Right atrium auricular region (tissue), 2 donors: ENCODE data around the gene NT5DC1. TPM values are rescaled to one million over a fixed set of nuclear protein-coding genes. Genes with fewer than 3 reads are reported as not detected.

Experiments
- DNase-seq: peaks from one replicate; pipeline ENCODE4 v3.0.0-alpha.2; 2019; ENCODE audit warnings: low spot score
- H3K27ac ChIP-seq, 2 donors: fragments of 200-600 bp; sonication (generic); 1 replicate in 1 of 2; 2 replicates in 1 of 2; pipeline ENCODE4 v1.5.1; 2016 to 2019
- H3K27me3 ChIP-seq, 2 donors: fragments of 200-600 bp; sonication (generic); one replicate each; pipeline versions ENCODE4 v1.5.1 to v1.6.0; 2017 to 2019
- H3K36me3 ChIP-seq: fragments of 200-600 bp; sonication (generic); one replicate; pipeline ENCODE4 v1.5.1; 2016
- H3K4me1 ChIP-seq, 2 donors: fragments of 200-600 bp; sonication (generic); one replicate each; pipeline versions ENCODE4 v1.5.1 to v1.6.0; 2017 to 2019
- H3K4me3 ChIP-seq, 2 donors: fragments of 200-600 bp; sonication (generic); 1 replicate in 1 of 2; 2 replicates in 1 of 2; pipeline ENCODE4 v1.5.1; 2017 to 2019; ENCODE audit warnings: mild to moderate bottlenecking in 1 of 2, moderate library complexity in 1 of 2
- H3K9me3 ChIP-seq, 2 donors: fragments of 200-600 bp; sonication (generic); one replicate each; pipeline ENCODE4 v1.5.1; 2019
- CTCF ChIP-seq, 2 donors: fragments of 200-600 bp; sonication (generic); IDR thresholded peaks; one replicate each; pipeline ENCODE4 v1.5.1; 2019; ENCODE audit warnings: antibody characterized with exemption in 2 of 2
- total RNA-seq, 2 donors: library from RNA; depleted of rRNA; stranded (reverse); fragments of >200 nt; gene quantifications; one replicate each; pipeline ENCODE4 v1.1.0, GENCODE V29; 2016

NT5DC1 gene
- total RNA-seq, 2 donors from 2014 or later, result 11.2 to 22.6 TPM

GRCh38 chr6:116291701-116292396, 191.2 kb downstream of the NT5DC1 start:
- Histone ChIP-seq H3K27me3 (no peaks in the 10 kb centered on the region), H3K4me1 (no peaks in the 10 kb centered on the region), H3K9me3 (no peaks in the 10 kb centered on the region), H3K4me3 (no peak overlapping the region), H3K36me3 (no peaks in the 10 kb centered on the region), H3K27ac (no peak overlapping the region)
- TF ChIP-seq CTCF (IDR thresholded peaks at IDR 0.05), result no peak
- no peak for DNase-seq

GRCh38 chr6:116292553-116292952, 191.9 kb downstream of the NT5DC1 start:
- Histone ChIP-seq H3K27me3 (no peaks in the 10 kb centered on the region), H3K9me3 (no peaks in the 10 kb centered on the region), H3K36me3 (no peaks in the 10 kb centered on the region), H3K27ac (no peak overlapping the region), H3K4me3 (no peak overlapping the region), H3K4me1 (no peaks in the 10 kb centered on the region)
- TF ChIP-seq CTCF (IDR thresholded peaks at IDR 0.05), result no peak
- DNase-seq, result no peak

- no peak for DNase-seq
- TF ChIP-seq CTCF (IDR thresholded peaks at IDR 0.05), result no peak
- Histone ChIP-seq H3K36me3 (no peaks in the 10 kb centered on the region), H3K27me3 (no peaks in the 10 kb centered on the region), H3K4me3 (no peak overlapping the region), H3K4me1 (peaks cover 0 to 5% of the 10 kb centered on the region in 2 donors), H3K9me3 (peaks cover 0 to 12% of the 10 kb centered on the region in 2 donors), H3K27ac (no peak overlapping the region)
Measured at GRCh38 chr6:116298273-116298672, 197.6 kb downstream of the NT5DC1 start.

- no peak overlapping the region for H3K27ac ChIP-seq
- H3K9me3 ChIP-seq, result peaks cover 0 to 12% of the 10 kb centered on the region in 2 donors
- DNase-seq, result no peak
- no peak for TF ChIP-seq CTCF (IDR thresholded peaks at IDR 0.05)
- H3K4me1 ChIP-seq, result peaks cover 0 to 5% of the 10 kb centered on the region in 2 donors
- H3K27me3 ChIP-seq, result no peaks in the 10 kb centered on the region
- no peaks in the 10 kb centered on the region for H3K36me3 ChIP-seq
- no peak overlapping the region for H3K4me3 ChIP-seq
Measured at GRCh38 chr6:116298973-116299372, 198.3 kb downstream of the NT5DC1 start.

Other genes with a start within 250 kb of the NT5DC1 start
- gene FRK, start 40.0 kb upstream of the NT5DC1 start, total RNA-seq, result 1 to 10 TPM; 2.7 to 6.3 TPM
- not detected for gene COL10A1, start 25.3 kb downstream of the NT5DC1 start, total RNA-seq
- gene TSPYL4, start 153.2 kb downstream of the NT5DC1 start, total RNA-seq, result 10 to 100 TPM; 29.2 to 34.5 TPM
- 10 to 100 TPM; 79.3 to 87.5 TPM for gene TSPYL1, start 179.1 kb downstream of the NT5DC1 start, total RNA-seq